NCI-H460 (cell line): ENCODE data around the gene PRDM1. TPM values are rescaled to one million over a fixed set of nuclear protein-coding genes. Genes with fewer than 3 reads are reported as not detected.
"Not testable (repeated sequence)": the region's sequence is repeated elsewhere in the genome, so short reads cannot be mapped to it uniquely, and the experiment has no call there.

ENCODE experiments used
- DNase-seq: peaks from one replicate; pipeline ENCODE4 v3.0.0-alpha.2; 2016; ENCODE audit warnings: low read depth; ENCODE audit errors: extremely low read depth
- total RNA-seq: library from RNA; depleted of rRNA; stranded (reverse); fragments of >200 nt; shearing (Covaris generic); gene quantifications from 2 replicates; pipeline ENCODE4 v1.2.3, GENCODE V29; 2014

PRDM1 gene
- total RNA-seq, 1 experiment from 2014 or later, result 3.6 TPM

- no peak for DNase-seq
These were observed 48.1 kb downstream of the PRDM1 start for GRCh38 chr6:106134087-106134770.

GRCh38 chr6:106134906-106135634 lies 48.9 kb downstream of the PRDM1 start:
- peak; percentile 38 for DNase-seq

GRCh38 chr6:106135911-106136571 lies 49.9 kb downstream of the PRDM1 start:
- no peak for DNase-seq

- DNase-seq, result no peak
These were observed 50.7 kb downstream of the PRDM1 start for GRCh38 chr6:106136845-106137244.

GRCh38 chr6:106138151-106138550 lies 52.0 kb downstream of the PRDM1 start:
- no peak for DNase-seq

- DNase-seq, result no peak
These were observed 55.5 kb downstream of the PRDM1 start for GRCh38 chr6:106141441-106142237.

GRCh38 chr6:106142876-106143431 lies 56.8 kb downstream of the PRDM1 start:
- no peak for DNase-seq

- DNase-seq, result no peak
These were observed 57.5 kb downstream of the PRDM1 start for GRCh38 chr6:106143665-106144064.

GRCh38 chr6:106145144-106145543 lies 59.0 kb downstream of the PRDM1 start:
- no peak for DNase-seq

GRCh38 chr6:106145741-106146227 lies 59.6 kb downstream of the PRDM1 start:
- DNase-seq, result no peak

- DNase-seq, result no peak
These were observed 60.8 kb downstream of the PRDM1 start for GRCh38 chr6:106146852-106147351.

GRCh38 chr6:106147476-106147875 lies 61.3 kb downstream of the PRDM1 start:
- no peak for DNase-seq

- DNase-seq, result no peak
These were observed 63.4 kb downstream of the PRDM1 start for GRCh38 chr6:106149472-106150069.

GRCh38 chr6:106152476-106152875 lies 66.3 kb downstream of the PRDM1 start:
- not testable (repeated sequence) for DNase-seq

GRCh38 chr6:106152952-106153351 lies 66.8 kb downstream of the PRDM1 start:
- no peak for DNase-seq

- no peak for DNase-seq
These were observed 68.2 kb downstream of the PRDM1 start for GRCh38 chr6:106154326-106154725.

GRCh38 chr6:106155219-106155830 lies 69.2 kb downstream of the PRDM1 start:
- DNase-seq, result no peak

- no peak for DNase-seq
These were observed 70.3 kb downstream of the PRDM1 start for GRCh38 chr6:106156413-106156812.

GRCh38 chr6:106156863-106157262 lies 70.7 kb downstream of the PRDM1 start:
- no peak for DNase-seq
